ENCODE results near the gene PRKCB. TPM values are rescaled to one million over a fixed set of nuclear protein-coding genes. Genes with fewer than 3 reads are reported as not detected.
"Not testable (repeated sequence)": the region's sequence is repeated elsewhere in the genome, so short reads cannot be mapped to it uniquely, and the experiment has no call there.

Gene PRKCB
- total RNA-seq, 4 donors from 2014 or later: 0.29 to 9.5 (median 2.9) TPM

DNA sequence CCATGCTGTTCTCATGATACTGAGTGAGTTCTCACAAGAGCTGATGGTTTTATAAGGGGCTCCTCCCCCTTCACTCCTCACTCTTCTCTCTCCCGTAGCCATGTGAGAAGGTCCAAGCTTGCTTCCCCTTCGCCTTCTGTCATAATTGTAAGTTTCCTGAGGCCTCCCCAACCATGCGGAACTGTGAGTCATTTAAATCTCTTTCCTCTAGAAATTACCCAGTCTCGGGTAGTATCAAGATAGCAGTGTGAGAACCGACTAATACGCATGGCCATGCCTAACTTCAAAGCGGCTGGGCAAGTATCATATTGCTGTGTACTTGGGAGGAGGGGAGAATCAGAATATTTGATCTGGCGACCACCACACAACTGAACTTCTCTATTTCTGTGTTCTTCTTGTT is 88.3 kb downstream of the PRKCB start:
- Histone ChIP-seq H3K36me3 (no peaks in the 10 kb centered on the region), H3K4me3 (no peak overlapping the region), H3K27ac (no peak overlapping the region), H3K4me1 (no peaks in the 10 kb centered on the region), H3K27me3 (no peaks in the 10 kb centered on the region), H3K9me3 (no peaks in the 10 kb centered on the region)
- DNase-seq: no peak
- no peak for TF ChIP-seq POLR2A (IDR thresholded peaks at IDR 0.05)
- intact Hi-C loops (cut with DNase I; ENCODE audit: low total_unique reads): no loop called here

DNA sequence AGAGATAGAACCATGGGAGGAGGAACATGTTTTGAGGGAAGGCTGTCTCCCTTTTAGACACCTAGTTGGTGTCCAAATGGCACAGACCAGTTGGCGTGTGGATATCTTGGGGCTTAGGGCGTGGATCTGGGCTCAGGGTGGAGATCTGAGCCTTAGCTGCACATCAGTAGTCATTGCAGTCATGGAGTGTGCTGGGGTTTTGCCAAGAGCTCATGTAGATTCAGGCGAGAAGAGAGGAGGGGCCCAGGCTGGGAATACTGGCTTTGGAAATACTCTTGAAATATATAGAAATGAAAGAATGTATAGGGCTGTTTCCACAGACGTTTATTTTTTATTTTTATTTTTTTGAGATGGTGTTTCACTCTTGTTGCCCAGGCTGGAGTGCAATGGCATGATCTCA is 92.0 kb downstream of the PRKCB start:
- intact Hi-C loops (cut with DNase I; ENCODE audit: low total_unique reads): no loop called here
- TF ChIP-seq, protein P1, sequence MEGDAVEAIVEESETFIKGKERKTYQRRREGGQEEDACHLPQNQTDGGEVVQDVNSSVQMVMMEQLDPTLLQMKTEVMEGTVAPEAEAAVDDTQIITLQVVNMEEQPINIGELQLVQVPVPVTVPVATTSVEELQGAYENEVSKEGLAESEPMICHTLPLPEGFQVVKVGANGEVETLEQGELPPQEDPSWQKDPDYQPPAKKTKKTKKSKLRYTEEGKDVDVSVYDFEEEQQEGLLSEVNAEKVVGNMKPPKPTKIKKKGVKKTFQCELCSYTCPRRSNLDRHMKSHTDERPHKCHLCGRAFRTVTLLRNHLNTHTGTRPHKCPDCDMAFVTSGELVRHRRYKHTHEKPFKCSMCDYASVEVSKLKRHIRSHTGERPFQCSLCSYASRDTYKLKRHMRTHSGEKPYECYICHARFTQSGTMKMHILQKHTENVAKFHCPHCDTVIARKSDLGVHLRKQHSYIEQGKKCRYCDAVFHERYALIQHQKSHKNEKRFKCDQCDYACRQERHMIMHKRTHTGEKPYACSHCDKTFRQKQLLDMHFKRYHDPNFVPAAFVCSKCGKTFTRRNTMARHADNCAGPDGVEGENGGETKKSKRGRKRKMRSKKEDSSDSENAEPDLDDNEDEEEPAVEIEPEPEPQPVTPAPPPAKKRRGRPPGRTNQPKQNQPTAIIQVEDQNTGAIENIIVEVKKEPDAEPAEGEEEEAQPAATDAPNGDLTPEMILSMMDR (IDR thresholded peaks at IDR 0.05): no peak
- no peak for TF ChIP-seq POLR2A (IDR thresholded peaks at IDR 0.05)
- no peak overlapping the region for H3K27ac ChIP-seq
- no peak overlapping the region for H3K4me3 ChIP-seq
- H3K9me3 ChIP-seq: no peaks in the 10 kb centered on the region
- no peaks in the 10 kb centered on the region for H3K36me3 ChIP-seq
- no peaks in the 10 kb centered on the region for H3K4me1 ChIP-seq
- no peak for DNase-seq
- no peaks in the 10 kb centered on the region for H3K27me3 ChIP-seq

DNA sequence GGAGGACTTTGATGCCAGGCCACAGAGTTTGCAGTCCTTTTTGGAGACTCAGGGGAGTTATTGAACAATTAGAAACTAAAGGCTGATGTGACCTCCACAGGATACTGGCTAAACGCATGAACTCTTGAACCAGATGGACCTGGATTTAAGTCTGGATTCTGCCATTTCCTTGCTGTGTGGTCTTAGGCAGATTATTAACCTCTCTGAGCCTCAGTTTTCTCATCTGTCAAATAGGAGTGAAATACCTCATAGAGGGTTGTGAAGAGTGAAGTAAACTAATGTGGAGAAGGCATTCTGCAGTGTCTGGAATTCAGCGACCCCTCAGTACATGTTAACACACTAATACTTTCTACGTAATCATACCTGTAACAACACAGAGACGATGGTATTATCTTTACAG is 93.5 kb downstream of the PRKCB start:
- intact Hi-C loops (cut with DNase I; ENCODE audit: low total_unique reads): no loop called here
- H3K36me3 ChIP-seq: no peaks in the 10 kb centered on the region
- H3K4me1 ChIP-seq: no peaks in the 10 kb centered on the region
- TF ChIP-seq, protein P1 (IDR thresholded peaks at IDR 0.05): no peak
- TF ChIP-seq POLR2A (IDR thresholded peaks at IDR 0.05): no peak
- no peaks in the 10 kb centered on the region for H3K9me3 ChIP-seq
- no peak for DNase-seq
- no peak overlapping the region for H3K4me3 ChIP-seq
- no peaks in the 10 kb centered on the region for H3K27me3 ChIP-seq
- H3K27ac ChIP-seq: no peak overlapping the region

DNA sequence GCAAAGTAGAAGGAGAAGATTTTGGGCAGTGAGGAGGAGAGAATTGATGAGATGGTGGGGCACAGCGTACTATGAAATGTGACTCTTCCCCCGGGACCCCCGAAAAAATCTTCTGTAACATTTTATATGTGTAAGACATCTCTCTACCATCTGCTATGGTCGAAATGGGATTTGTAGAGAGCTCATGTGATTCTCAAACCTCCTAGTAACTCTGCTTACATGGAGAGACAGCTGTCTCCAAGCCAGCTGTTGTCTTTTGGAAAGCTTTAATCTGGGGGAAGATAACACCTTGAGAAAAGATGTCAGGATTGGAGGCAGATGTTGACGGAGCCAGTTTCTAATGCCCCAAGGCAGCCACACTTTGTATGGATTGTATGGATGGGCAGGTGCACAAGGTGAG is 94.1 kb downstream of the PRKCB start:
- TF ChIP-seq, protein P1 (IDR thresholded peaks at IDR 0.05): no peak
- no peak for TF ChIP-seq POLR2A (IDR thresholded peaks at IDR 0.05)

DNA sequence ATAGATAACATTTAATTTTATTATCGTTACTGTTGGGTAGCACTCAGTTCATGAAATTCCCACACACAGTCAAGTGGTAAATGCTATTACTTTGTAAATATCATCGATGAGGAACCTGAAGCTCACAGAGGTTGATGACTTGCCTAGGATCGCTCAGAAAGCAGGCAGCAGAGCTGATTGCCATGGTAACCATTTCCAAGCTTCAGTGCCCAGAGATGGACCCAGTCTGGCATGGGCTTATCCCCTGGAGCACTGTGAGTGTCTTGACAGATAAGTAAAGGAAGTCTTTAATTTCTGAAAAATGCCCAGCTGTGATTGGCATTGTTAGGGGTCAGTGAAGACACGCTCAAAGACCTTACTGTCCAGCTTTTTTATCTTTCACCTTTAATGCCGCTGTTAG is 95.0 kb downstream of the PRKCB start:
- TF ChIP-seq POLR2A (IDR thresholded peaks at IDR 0.05): no peak
- TF ChIP-seq, protein P1 (IDR thresholded peaks at IDR 0.05): no peak
- intact Hi-C loops (cut with DNase I; ENCODE audit: low total_unique reads): no loop called here
- no peak for DNase-seq

More for the DNA sequence above, 94.1 kb downstream of the PRKCB start:
- no peak overlapping the region for H3K4me3 ChIP-seq
- no peaks in the 10 kb centered on the region for H3K9me3 ChIP-seq
- H3K36me3 ChIP-seq: no peaks in the 10 kb centered on the region
- intact Hi-C loops (cut with DNase I; ENCODE audit: low total_unique reads): no loop called here
- H3K27ac ChIP-seq: no peak overlapping the region
- no peaks in the 10 kb centered on the region for H3K27me3 ChIP-seq
- DNase-seq: no peak
- no peaks in the 10 kb centered on the region for H3K4me1 ChIP-seq

DNA sequence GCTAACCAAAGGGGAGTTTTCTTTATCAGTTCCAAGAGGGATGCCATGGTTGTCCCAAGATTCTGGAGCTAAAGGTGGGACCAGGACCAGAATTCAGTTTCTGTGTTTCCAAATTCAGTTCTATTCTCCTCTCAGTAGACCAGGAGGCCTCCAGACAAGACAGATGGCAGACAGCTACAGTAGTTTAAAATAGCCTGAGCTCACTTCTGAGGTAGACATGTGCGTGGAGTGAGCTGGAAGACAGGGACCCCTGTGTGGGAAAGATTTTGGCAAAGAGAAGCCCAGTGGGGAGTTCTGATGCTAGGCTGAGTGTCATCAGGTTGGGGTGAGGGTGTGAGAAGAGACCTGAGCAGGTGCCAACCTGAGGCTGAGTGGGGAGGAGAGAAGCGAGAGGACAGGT is 95.4 kb downstream of the PRKCB start:
- no peaks in the 10 kb centered on the region for H3K27me3 ChIP-seq
- no peak for TF ChIP-seq POLR2A (IDR thresholded peaks at IDR 0.05)
- TF ChIP-seq, protein P1 (IDR thresholded peaks at IDR 0.05): no peak
- no peak overlapping the region for H3K4me3 ChIP-seq
- no peak overlapping the region for H3K27ac ChIP-seq
- no peak for DNase-seq
- H3K9me3 ChIP-seq: no peaks in the 10 kb centered on the region
- no peaks in the 10 kb centered on the region for H3K36me3 ChIP-seq
- H3K4me1 ChIP-seq: no peaks in the 10 kb centered on the region
- intact Hi-C loops (cut with DNase I; ENCODE audit: low total_unique reads): no loop called here

More for the DNA sequence above, 95.0 kb downstream of the PRKCB start:
- Histone ChIP-seq H3K9me3 (no peaks in the 10 kb centered on the region), H3K27ac (no peak overlapping the region), H3K4me1 (no peaks in the 10 kb centered on the region), H3K4me3 (no peak overlapping the region), H3K36me3 (no peaks in the 10 kb centered on the region), H3K27me3 (no peaks in the 10 kb centered on the region)

DNA sequence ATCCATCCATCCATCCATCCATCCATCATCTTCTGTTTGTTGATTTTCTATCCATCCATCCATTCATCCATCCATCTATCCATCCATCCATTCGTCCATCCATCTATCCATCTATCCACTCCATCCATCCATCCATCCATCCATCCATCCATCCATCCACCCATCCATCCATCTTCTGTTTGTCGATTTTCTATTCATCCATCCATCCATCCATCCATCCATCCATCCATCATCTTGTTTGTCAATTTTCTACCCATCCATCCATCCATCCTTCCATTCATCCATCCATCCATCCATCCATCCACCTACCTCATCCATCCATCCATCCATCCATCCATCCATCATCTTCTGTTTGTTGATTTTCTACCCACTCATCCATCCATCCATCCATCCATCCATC is 97.9 kb downstream of the PRKCB start:
- H3K4me3 ChIP-seq; DNase-seq; intact Hi-C loops (cut with DNase I; ENCODE audit: low total_unique reads); H3K4me1 ChIP-seq; H3K36me3 ChIP-seq; H3K9me3 ChIP-seq; H3K27ac ChIP-seq; H3K27me3 ChIP-seq: not testable (repeated sequence)
